Right atrium auricular region (tissue), 2 donors: ENCODE measurements around the gene TMEM38A. TPM values are rescaled to one million over a fixed set of nuclear protein-coding genes. Genes with fewer than 3 reads are reported as not detected.
"Not testable (repeated sequence)": the region's sequence is repeated elsewhere in the genome, so short reads cannot be mapped to it uniquely, and the experiment has no call there.

ENCODE experiments used
- DNase-seq: peaks from one replicate; pipeline ENCODE4 v3.0.0-alpha.2; 2019; ENCODE audit warnings: low spot score
- H3K27ac ChIP-seq, 2 donors: fragments of 200-600 bp; sonication (generic); 1 replicate in 1 of 2; 2 replicates in 1 of 2; pipeline ENCODE4 v1.5.1; 2016 to 2019
- H3K27me3 ChIP-seq, 2 donors: fragments of 200-600 bp; sonication (generic); one replicate each; pipeline versions ENCODE4 v1.5.1 to v1.6.0; 2017 to 2019
- H3K36me3 ChIP-seq: fragments of 200-600 bp; sonication (generic); one replicate; pipeline ENCODE4 v1.5.1; 2016
- H3K4me1 ChIP-seq, 2 donors: fragments of 200-600 bp; sonication (generic); one replicate each; pipeline versions ENCODE4 v1.5.1 to v1.6.0; 2017 to 2019
- H3K4me3 ChIP-seq, 2 donors: fragments of 200-600 bp; sonication (generic); 1 replicate in 1 of 2; 2 replicates in 1 of 2; pipeline ENCODE4 v1.5.1; 2017 to 2019; ENCODE audit warnings: mild to moderate bottlenecking in 1 of 2, moderate library complexity in 1 of 2
- H3K9me3 ChIP-seq, 2 donors: fragments of 200-600 bp; sonication (generic); one replicate each; pipeline ENCODE4 v1.5.1; 2019
- total RNA-seq, 2 donors: library from RNA; depleted of rRNA; stranded (reverse); fragments of >200 nt; gene quantifications; one replicate each; pipeline ENCODE4 v1.1.0, GENCODE V29; 2016
- TF ChIP-seq, protein P1 (sequence below), 2 donors: fragments of 200-600 bp; sonication (generic); IDR thresholded peaks; one replicate each; pipeline ENCODE4 v1.5.1; 2019; ENCODE audit warnings: antibody characterized with exemption in 2 of 2

The TMEM38A gene
- total RNA-seq, 2 donors from 2014 or later, result 12.1 to 14.5 TPM

DNA sequence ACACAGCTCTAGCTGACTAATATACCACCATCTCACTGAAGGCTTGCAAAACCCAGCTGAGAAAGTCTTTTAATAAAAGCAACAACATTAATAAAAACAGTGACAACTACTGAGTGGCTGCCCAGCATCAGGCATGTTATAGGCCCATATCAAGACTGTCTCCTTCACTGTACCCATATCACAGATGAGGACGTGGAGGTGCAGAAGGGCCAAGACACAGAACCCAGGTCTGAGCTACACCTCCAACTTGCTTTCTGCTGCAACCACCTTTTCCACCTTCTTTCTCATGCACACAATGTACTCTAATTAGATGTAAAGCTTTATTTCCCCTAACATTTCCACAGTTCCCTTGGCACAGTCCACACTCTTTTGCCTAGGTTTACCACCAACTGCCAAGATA lies 22.3 kb upstream of the TMEM38A start:
- no peak for DNase-seq
- no peaks in the 10 kb centered on the region for H3K9me3 ChIP-seq
- peaks cover 37% of the 10 kb centered on the region for H3K36me3 ChIP-seq
- no peak overlapping the region for H3K4me3 ChIP-seq
- no peak overlapping the region for H3K27ac ChIP-seq
- TF ChIP-seq, protein P1, sequence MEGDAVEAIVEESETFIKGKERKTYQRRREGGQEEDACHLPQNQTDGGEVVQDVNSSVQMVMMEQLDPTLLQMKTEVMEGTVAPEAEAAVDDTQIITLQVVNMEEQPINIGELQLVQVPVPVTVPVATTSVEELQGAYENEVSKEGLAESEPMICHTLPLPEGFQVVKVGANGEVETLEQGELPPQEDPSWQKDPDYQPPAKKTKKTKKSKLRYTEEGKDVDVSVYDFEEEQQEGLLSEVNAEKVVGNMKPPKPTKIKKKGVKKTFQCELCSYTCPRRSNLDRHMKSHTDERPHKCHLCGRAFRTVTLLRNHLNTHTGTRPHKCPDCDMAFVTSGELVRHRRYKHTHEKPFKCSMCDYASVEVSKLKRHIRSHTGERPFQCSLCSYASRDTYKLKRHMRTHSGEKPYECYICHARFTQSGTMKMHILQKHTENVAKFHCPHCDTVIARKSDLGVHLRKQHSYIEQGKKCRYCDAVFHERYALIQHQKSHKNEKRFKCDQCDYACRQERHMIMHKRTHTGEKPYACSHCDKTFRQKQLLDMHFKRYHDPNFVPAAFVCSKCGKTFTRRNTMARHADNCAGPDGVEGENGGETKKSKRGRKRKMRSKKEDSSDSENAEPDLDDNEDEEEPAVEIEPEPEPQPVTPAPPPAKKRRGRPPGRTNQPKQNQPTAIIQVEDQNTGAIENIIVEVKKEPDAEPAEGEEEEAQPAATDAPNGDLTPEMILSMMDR (IDR thresholded peaks at IDR 0.05), result no peak
- no peaks in the 10 kb centered on the region for H3K4me1 ChIP-seq
- no peaks in the 10 kb centered on the region for H3K27me3 ChIP-seq

DNA sequence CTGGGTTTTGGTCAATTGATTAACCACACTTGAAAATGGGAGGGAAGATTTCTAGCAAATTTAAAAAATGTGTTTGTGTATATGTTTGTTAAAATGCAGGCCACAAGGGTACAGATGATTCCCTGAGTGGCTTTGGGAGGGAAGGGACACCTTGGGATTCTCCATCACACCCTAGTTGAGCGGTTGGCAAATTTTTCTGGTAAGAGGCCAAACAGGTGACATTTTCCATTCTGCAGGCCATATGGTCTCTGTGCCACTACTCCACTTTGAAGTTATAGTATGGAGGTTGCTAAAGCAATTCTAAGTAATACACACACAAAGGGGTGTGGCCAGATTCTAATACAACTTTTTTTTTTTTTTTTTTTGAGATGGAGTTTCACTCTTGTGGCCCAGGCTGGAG lies 20.0 kb upstream of the TMEM38A start:
- Histone ChIP-seq H3K9me3 (no peaks in the 10 kb centered on the region), H3K4me3 (no peak overlapping the region), H3K27me3 (no peaks in the 10 kb centered on the region), H3K36me3 (peaks cover 56% of the 10 kb centered on the region), H3K27ac (no peak overlapping the region), H3K4me1 (no peaks in the 10 kb centered on the region)
- no peak for DNase-seq
- TF ChIP-seq, protein P1 (IDR thresholded peaks at IDR 0.05), result no peak

DNA sequence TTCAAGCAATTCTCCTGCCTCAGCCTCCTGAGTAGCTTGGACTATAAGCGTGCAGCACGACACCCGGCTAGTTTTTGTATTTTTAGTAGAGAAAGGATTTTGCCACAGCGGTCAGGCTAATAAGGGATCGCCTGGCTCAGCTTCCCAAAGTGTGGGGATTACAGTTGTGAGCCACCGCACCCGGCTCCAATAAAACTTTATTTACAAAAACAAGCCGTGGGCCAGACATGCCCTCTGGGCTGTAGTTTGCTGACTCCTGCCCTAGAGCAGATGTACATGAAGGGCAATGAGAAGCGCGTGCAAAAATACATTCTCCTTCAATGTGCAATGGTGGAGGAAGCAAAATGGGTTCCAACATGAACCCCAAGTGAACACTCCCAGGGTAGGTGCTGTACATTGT lies 19.2 kb upstream of the TMEM38A start:
- Histone ChIP-seq H3K9me3 (no peaks in the 10 kb centered on the region), H3K4me3 (no peak overlapping the region), H3K4me1 (no peaks in the 10 kb centered on the region), H3K36me3 (peaks cover 64% of the 10 kb centered on the region), H3K27me3 (no peaks in the 10 kb centered on the region), H3K27ac (no peak overlapping the region)
- TF ChIP-seq, protein P1 (IDR thresholded peaks at IDR 0.05), result no peak
- no peak for DNase-seq

DNA sequence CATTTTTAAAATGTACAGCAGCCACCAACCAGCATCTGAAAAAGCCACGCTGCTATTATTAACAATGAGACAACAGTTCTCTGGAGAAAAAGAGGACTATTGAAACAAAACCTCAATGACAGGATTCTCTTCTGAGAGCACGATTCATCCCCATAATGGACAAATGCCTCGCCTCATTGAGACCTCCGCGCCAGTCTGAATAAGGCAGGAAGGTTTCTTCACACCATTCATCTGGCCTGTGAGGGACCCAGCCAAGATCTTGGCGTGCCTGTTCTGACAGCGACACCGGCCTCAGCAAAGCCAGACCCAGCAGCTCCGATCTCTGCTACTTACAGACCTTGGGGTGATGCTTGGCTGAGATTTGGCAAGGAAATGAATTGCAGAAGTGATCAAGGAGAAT lies 15.8 kb upstream of the TMEM38A start:
- Histone ChIP-seq H3K36me3 (peaks cover 65% of the 10 kb centered on the region), H3K4me3 (no peak overlapping the region), H3K4me1 (no peaks in the 10 kb centered on the region), H3K27me3 (no peaks in the 10 kb centered on the region), H3K27ac (no peak overlapping the region), H3K9me3 (no peaks in the 10 kb centered on the region)
- TF ChIP-seq, protein P1 (IDR thresholded peaks at IDR 0.05), result no peak
- no peak for DNase-seq

DNA sequence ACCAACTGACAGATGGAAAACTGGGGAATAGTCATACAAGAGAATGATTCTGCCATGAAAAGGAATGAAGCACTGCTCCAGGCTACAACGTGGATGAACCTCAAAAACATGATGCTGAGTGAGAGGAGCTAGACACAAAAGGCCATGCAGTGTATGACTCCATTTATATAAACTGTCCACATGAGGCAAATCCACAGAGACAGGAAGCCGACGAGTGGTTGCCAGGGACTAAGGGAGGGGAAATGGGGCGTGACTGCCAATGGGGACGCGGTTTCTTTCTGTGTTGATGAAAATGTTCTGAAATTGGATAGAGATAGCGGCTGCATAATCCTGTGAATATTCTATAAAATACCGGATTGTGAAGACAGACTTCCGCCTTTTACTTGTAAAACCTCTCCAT lies 11.2 kb upstream of the TMEM38A start:
- Histone ChIP-seq H3K27me3 (no peaks in the 10 kb centered on the region), H3K4me3 (no peak overlapping the region), H3K9me3 (no peaks in the 10 kb centered on the region), H3K4me1 (no peaks in the 10 kb centered on the region), H3K36me3 (peaks cover 69% of the 10 kb centered on the region), H3K27ac (no peak overlapping the region)
- TF ChIP-seq, protein P1 (IDR thresholded peaks at IDR 0.05), result no peak
- DNase-seq, result peak; percentile 63

DNA sequence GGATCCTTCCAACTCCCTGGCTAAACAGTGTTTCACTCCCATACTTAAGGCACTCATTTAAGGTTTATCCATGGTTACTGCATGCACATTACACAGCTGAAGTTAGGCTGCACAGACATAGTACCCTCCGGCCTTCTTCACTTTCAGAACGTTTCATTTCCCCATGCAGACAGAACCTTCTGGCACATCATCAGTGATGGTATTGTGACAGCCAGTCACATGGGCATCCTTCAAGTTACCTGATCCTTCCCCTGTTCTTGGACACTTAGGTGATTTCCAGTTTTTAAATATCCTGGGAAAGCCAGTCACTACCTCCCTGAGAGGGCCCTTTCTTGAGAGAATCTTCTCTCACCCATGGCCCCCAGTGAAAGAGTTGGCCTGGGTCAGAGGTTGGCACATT lies 10.1 kb upstream of the TMEM38A start:
- no peaks in the 10 kb centered on the region for H3K9me3 ChIP-seq
- H3K27ac ChIP-seq, result no peak overlapping the region
- no peak for DNase-seq
- no peaks in the 10 kb centered on the region for H3K4me1 ChIP-seq
- TF ChIP-seq, protein P1 (IDR thresholded peaks at IDR 0.05), result no peak
- peaks cover 73% of the 10 kb centered on the region for H3K36me3 ChIP-seq
- H3K4me3 ChIP-seq, result no peak overlapping the region
- H3K27me3 ChIP-seq, result no peaks in the 10 kb centered on the region

DNA sequence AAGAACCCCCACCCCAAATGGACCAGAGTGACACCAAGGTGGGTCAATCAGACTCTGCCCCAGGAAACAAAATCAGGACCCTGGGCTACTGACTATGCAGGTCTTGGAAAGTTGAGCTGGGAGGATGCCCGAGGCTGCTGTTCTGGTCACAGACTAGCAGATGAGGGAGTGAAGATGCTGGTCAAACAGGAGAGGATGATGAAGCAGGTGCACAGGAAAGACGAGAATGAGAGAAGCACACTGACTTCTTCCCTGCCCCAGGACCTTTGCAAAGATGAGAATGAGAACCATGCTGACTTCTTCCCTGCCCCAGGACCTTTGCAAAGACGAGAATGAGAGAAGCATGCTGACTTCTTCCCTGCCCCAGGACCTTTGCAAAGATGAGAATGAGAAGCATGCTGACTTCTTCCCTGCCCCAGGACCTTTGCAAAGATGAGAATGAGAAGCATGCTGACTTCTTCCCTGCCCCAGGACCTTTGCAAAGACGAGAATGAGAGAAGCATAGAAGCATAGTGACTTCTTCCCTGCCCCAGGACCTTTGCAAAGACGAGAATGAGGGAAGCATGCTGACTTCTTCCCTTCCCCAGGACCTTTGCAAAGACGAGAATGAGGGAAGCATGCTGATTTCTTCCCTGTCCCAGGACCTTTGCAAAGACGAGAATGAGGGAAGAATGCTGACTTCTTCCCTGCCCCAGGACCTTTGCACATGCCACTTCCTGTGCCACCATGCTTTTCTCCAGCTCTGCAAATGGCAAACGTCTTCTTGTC lies 9.3 kb upstream of the TMEM38A start:
- H3K36me3 ChIP-seq, result peaks cover 68% of the 10 kb centered on the region
- not testable (repeated sequence) for H3K4me1 ChIP-seq, H3K9me3 ChIP-seq, H3K27me3 ChIP-seq, H3K4me3 ChIP-seq, DNase-seq, H3K27ac ChIP-seq
